ENCODE results near the gene GALNT15. TPM values are rescaled to one million over a fixed set of nuclear protein-coding genes. Genes with fewer than 3 reads are reported as not detected.

Gene GALNT15
- total and polyA plus RNA-seq, 2 donors (not counting 1 experiment from before 2014, with no cell fraction given) = not detected

- WGBS (ENCODE audit: insufficient coverage) = no CpG with 5 or more reads among the region's 1 CpG
- no peak overlapping the region for H3K4me2 ChIP-seq (replicated peaks; ENCODE audit: low read depth, low read length, poor library complexity, severe bottlenecking)
- no peak for ATAC-seq (ENCODE audit: low read depth)
- peaks cover 0 to 2% (median 0%) of the 10 kb centered on the region in 3 donors for H3K9me3 ChIP-seq (ENCODE audit: control extremely low read depth in 1 of 3, control insufficient read depth in 2 of 3, insufficient read depth in 1 of 3, low read length in 2 of 3)
- no peak for TF ChIP-seq CTCF (IDR thresholded peaks at IDR 0.05)
- TF ChIP-seq EZH2 (IDR thresholded peaks at IDR 0.05; ENCODE audit: borderline replicate concordance, insufficient read depth, low read depth, low read length, poor library complexity, severe bottlenecking) = no peak
- H3K27ac Mint-ChIP-seq = no peak overlapping the region
- H3K27ac ChIP-seq (ENCODE audit: low read length in 2 of 2) = no peak overlapping the region
- no peaks in the 10 kb centered on the region for H3K4me1 ChIP-seq (ENCODE audit: control insufficient read depth in 2 of 2, insufficient read depth in 2 of 2, low read length in 2 of 2)
- intact Hi-C loops (cut with micrococcal nuclease) = no loop called here
- peaks cover 16% of the 10 kb centered on the region for H3K27me3 Mint-ChIP-seq
- H3K27me3 ChIP-seq (replicated peaks in 1 of 4; ENCODE audit: control extremely low read depth in 1 of 4, control insufficient read depth in 3 of 4, insufficient read depth in 4 of 4, low read length in 3 of 4) = peaks cover 0 to 5% (median 0%) of the 10 kb centered on the region in 4 experiments
- DNase-seq = no peak
- H3K9ac ChIP-seq (ENCODE audit: low read length) = no peak overlapping the region
- no peaks in the 10 kb centered on the region for H3K36me3 ChIP-seq (replicated peaks in 1 of 2; ENCODE audit: control extremely low read depth in 1 of 2, control insufficient read depth in 1 of 2, extremely low read depth in 1 of 2, insufficient read depth in 2 of 2, low read length in 1 of 2)
- no peaks in the 10 kb centered on the region for H3K9me3 Mint-ChIP-seq (ENCODE audit: insufficient read depth)
- H3K4me1 Mint-ChIP-seq = no peaks in the 10 kb centered on the region
- no peak overlapping the region for H2AFZ ChIP-seq (ENCODE audit: insufficient read depth, low read depth, low read length, poor library complexity, severe bottlenecking)
- no peak overlapping the region for H3K4me3 ChIP-seq (ENCODE audit: control extremely low read depth in 1 of 5, extremely low read depth in 1 of 5, insufficient read depth in 1 of 5, low read depth in 2 of 5, low read length in 4 of 5)
- CTCF ChIA-PET = no interaction called here
- H3K4me3 Mint-ChIP-seq = no peak overlapping the region
- H3K79me2 ChIP-seq (ENCODE audit: control insufficient read depth, insufficient read depth, low read length) = no peaks in the 10 kb centered on the region
- POLR2A ChIA-PET = no interaction called here
- H4K20me1 ChIP-seq (ENCODE audit: control insufficient read depth, insufficient read depth, low read length, poor library complexity, severe bottlenecking) = no peaks in the 10 kb centered on the region
Measured at GRCh38 chr3:16171825-16172224, 2.7 kb upstream of the GALNT15 start.

GRCh38 chr3:16173283-16174025 lies 1.0 kb upstream of the GALNT15 start:
- Histone ChIP-seq H3K4me2 (replicated peaks; ENCODE audit: low read depth, low read length, poor library complexity, severe bottlenecking) (no peak overlapping the region), H2AFZ (ENCODE audit: insufficient read depth, low read depth, low read length, poor library complexity, severe bottlenecking) (no peak overlapping the region), H3K79me2 (ENCODE audit: control insufficient read depth, insufficient read depth, low read length) (no peaks in the 10 kb centered on the region), H3K27me3 (replicated peaks in 1 of 4; ENCODE audit: control extremely low read depth in 1 of 4, control insufficient read depth in 3 of 4, insufficient read depth in 4 of 4, low read length in 3 of 4) (peaks cover 0 to 5% (median 4%) of the 10 kb centered on the region in 4 experiments), H3K4me3 (ENCODE audit: control extremely low read depth in 1 of 5, extremely low read depth in 1 of 5, insufficient read depth in 1 of 5, low read depth in 2 of 5, low read length in 4 of 5) (no peak overlapping the region), H3K4me1 (ENCODE audit: control insufficient read depth in 2 of 2, insufficient read depth in 2 of 2, low read length in 2 of 2) (peaks cover 3 to 4% of the 10 kb centered on the region in 2 donors), H3K36me3 (replicated peaks in 1 of 2; ENCODE audit: control extremely low read depth in 1 of 2, control insufficient read depth in 1 of 2, extremely low read depth in 1 of 2, insufficient read depth in 2 of 2, low read length in 1 of 2) (no peaks in the 10 kb centered on the region), H3K9me3 (ENCODE audit: control extremely low read depth in 1 of 3, control insufficient read depth in 2 of 3, insufficient read depth in 1 of 3, low read length in 2 of 3) (peaks cover 0 to 2% (median 0%) of the 10 kb centered on the region in 3 donors), H3K27ac (ENCODE audit: low read length in 2 of 2) (no peak overlapping the region), H3K9ac (ENCODE audit: low read length) (no peak overlapping the region), H4K20me1 (ENCODE audit: control insufficient read depth, insufficient read depth, low read length, poor library complexity, severe bottlenecking) (no peaks in the 10 kb centered on the region)
- no peak for TF ChIP-seq CTCF (IDR thresholded peaks at IDR 0.05)
- no peak for TF ChIP-seq EZH2 (IDR thresholded peaks at IDR 0.05; ENCODE audit: borderline replicate concordance, insufficient read depth, low read depth, low read length, poor library complexity, severe bottlenecking)
- peaks cover 21% of the 10 kb centered on the region for H3K27me3 Mint-ChIP-seq
- ChIA-PET CTCF (no interaction called here), POLR2A (no interaction called here)
- peaks cover 4% of the 10 kb centered on the region for H3K4me1 Mint-ChIP-seq
- ATAC-seq (ENCODE audit: low read depth) (no peak), DNase-seq (no peak)
- H3K27ac Mint-ChIP-seq = no peak overlapping the region
- H3K4me3 Mint-ChIP-seq = no peak overlapping the region
- 82% methylated on average over 5 of the region's 5 CpGs for WGBS (ENCODE audit: insufficient coverage)
- no peaks in the 10 kb centered on the region for H3K9me3 Mint-ChIP-seq (ENCODE audit: insufficient read depth)
- intact Hi-C loops (cut with micrococcal nuclease) = no loop called here

Measured in B cell (primary cell).